Right lobe of liver (tissue), 6 donors: ENCODE data around the gene EPB41L3. TPM values are rescaled to one million over a fixed set of nuclear protein-coding genes. Genes with fewer than 3 reads are reported as not detected.

Experiments used
- ATAC-seq, 4 donors: fragments of 200-7000 bp; cut with Tn5 transposase; one replicate each; pipeline ENCODE4 v1.9.1; 2020; ENCODE audit warnings: mild to moderate bottlenecking in 4 of 4, moderate library complexity in 4 of 4
- DNase-seq, 3 donors: peaks; one replicate each; pipeline ENCODE4 v3.0.0-alpha.2; 2020
- H3K27ac ChIP-seq, 3 donors: fragments of 200-600 bp; one replicate each; pipeline ENCODE4 v1.8.0; 2022
- H3K27me3 ChIP-seq, 2 donors: fragments of 200-600 bp; one replicate each; pipeline ENCODE4 v1.8.0; 2022
- H3K36me3 ChIP-seq, 4 donors: fragments of 200-600 bp; sonication (generic) in 1 of 4; one replicate each; pipeline versions ENCODE4 v1.5.1 to v1.8.0; 2017 to 2022; ENCODE audit warnings: control low read depth in 1 of 4
- H3K4me1 ChIP-seq, 4 donors: fragments of 200-600 bp; sonication (generic) in 1 of 4; one replicate each; pipeline versions ENCODE4 v1.5.1 to v1.8.0; 2017 to 2022; ENCODE audit warnings: control low read depth in 1 of 4
- H3K4me3 ChIP-seq, 3 donors: fragments of 200-600 bp; one replicate each; pipeline ENCODE4 v1.8.0; 2022
- H3K9me3 ChIP-seq, 4 donors: fragments of 200-600 bp; sonication (generic) in 1 of 4; one replicate each; pipeline versions ENCODE4 v1.5.1 to v1.8.0; 2017 to 2022; ENCODE audit warnings: control low read depth in 1 of 4
- CTCF ChIP-seq, 4 donors: fragments of 200-600 bp in 3 of 4; fragments of 450-650 bp in 1 of 4; IDR thresholded peaks; one replicate each; pipeline versions ENCODE4 v1.5.1 to v1.8.0; 2016 to 2022; ENCODE audit warnings: antibody characterized with exemption in 4 of 4, mild to moderate bottlenecking in 2 of 4
- POLR2A ChIP-seq: fragments of 450-650 bp; IDR thresholded peaks from one replicate; pipeline ENCODE4 v1.6.1; 2017; ENCODE audit warnings: antibody characterized with exemption, mild to moderate bottlenecking
- WGBS: methylation state at CpG from one replicate; pipeline ENCODE4 v1.1.6; 2018; ENCODE audit warnings: low coverage, low lambda C conversion rate; ENCODE audit not compliant: insufficient coverage; ENCODE audit errors: missing lambda C conversion rate; 5-methylcytosine and 5-hydroxymethylcytosine counted together
- intact Hi-C, 2 donors: fragments of 100-400 bp; cut with DNase I; formaldehyde crosslinking; loops; one replicate each; pipeline versions ENCODE4 v1.11.2 to v1.14.1; 2022
- total RNA-seq, 6 experiments: library from RNA; depleted of rRNA in 2 of 6; stranded (reverse); fragments of >200 nt in 2 of 6; fragmentation: NEBNext Ultra II Directional in 3 of 6; extraction: Animal tissue kit (Norgen Biotek cat#: 25700) in 3 of 6; gene quantifications; one replicate each; pipeline versions ENCODE4 v1.1.0 to v1.2.4, GENCODE V29; 2016 to 2023
- donor health status: DM: no; HTN: yes; CAD: no.
- donor health status: DM: no; HTN: no; CAD: no.
- donor health status: DM: no; HTN: no; CAD: no.
- donor health status: DM: no; HTN: yes; CAD: no.
- donor health status: DM: no; HTN: yes; CAD: no.

Gene EPB41L3
- total RNA-seq, 6 experiments from 2014 or later = 3.3 to 20.3 (median 6.2) TPM

GRCh38 chr18:5546660-5547059 lies 2.9 kb upstream of the EPB41L3 start:
- Histone ChIP-seq H3K4me3 (no peak overlapping the region), H3K27ac (no peak overlapping the region), H3K36me3 (no peaks in the 10 kb centered on the region), H3K27me3 (no peaks in the 10 kb centered on the region), H3K4me1 (peaks cover 0 to 10% (median 0%) of the 10 kb centered on the region in 4 donors), H3K9me3 (no peaks in the 10 kb centered on the region)
- peak in 3 of 4 donors; percentile 11 to 27 (median 18) for TF ChIP-seq CTCF (IDR thresholded peaks at IDR 0.05)
- TF ChIP-seq POLR2A = no peak
- intact Hi-C loops = no loop called here
- DNase-seq = no peak
- peak in 3 of 4 donors; percentile 55 to 61 (median 58) for ATAC-seq
- WGBS = 13% methylated on average over 3 of the region's 3 CpGs

- peak overlapping the region in 1 of 3 donors; percentile 49 for H3K27ac ChIP-seq
- intact Hi-C loops = no loop called here
- no CpG with 5 or more reads among the region's 84 CpGs for WGBS
Observed at GRCh38 chr18:5543036-5543680, 639 bp downstream of the EPB41L3 start.

GRCh38 chr18:5542515-5543035 lies 1.2 kb downstream of the EPB41L3 start:
- Histone ChIP-seq H3K4me3 (peak overlapping the region; percentile 16 to 45 (median 21)), H3K4me1 (peaks cover 0 to 10% (median 0%) of the 10 kb centered on the region in 4 donors), H3K27me3 (no peaks in the 10 kb centered on the region), H3K27ac (peak overlapping the region in 1 of 3 donors; percentile 49), H3K36me3 (no peaks in the 10 kb centered on the region), H3K9me3 (no peaks in the 10 kb centered on the region)
- TF ChIP-seq POLR2A (no peak), CTCF (IDR thresholded peaks at IDR 0.05) (no peak)
- intact Hi-C loops = no loop called here
- ATAC-seq = peak in 3 of 4 donors; percentile 14 to 36 (median 30)
- DNase-seq = peak in 2 of 3 donors; percentile 30 to 53
- 9% methylated on average over 13 of the region's 23 CpGs for WGBS

More at GRCh38 chr18:5543036-5543680, 639 bp downstream of the EPB41L3 start:
- DNase-seq (no peak), ATAC-seq (peak in 3 of 4 donors; percentile 39 to 55 (median 50))
- H3K4me1 ChIP-seq = peaks cover 0 to 10% (median 0%) of the 10 kb centered on the region in 4 donors
- H3K36me3 ChIP-seq = no peaks in the 10 kb centered on the region
- peak overlapping the region; percentile 16 to 45 (median 31) for H3K4me3 ChIP-seq
- H3K27me3 ChIP-seq = no peaks in the 10 kb centered on the region
- TF ChIP-seq CTCF (IDR thresholded peaks at IDR 0.05) (no peak), POLR2A (no peak)
- H3K9me3 ChIP-seq = no peaks in the 10 kb centered on the region

- H3K27ac ChIP-seq = no peak overlapping the region
- ATAC-seq = no peak
- no peak overlapping the region for H3K4me3 ChIP-seq
- WGBS = 83% methylated on average over 3 of the region's 3 CpGs
- no peaks in the 10 kb centered on the region for H3K27me3 ChIP-seq
- intact Hi-C loops = no loop called here
- H3K9me3 ChIP-seq = no peaks in the 10 kb centered on the region
- no peak for DNase-seq
- H3K4me1 ChIP-seq = peaks cover 0 to 10% (median 0%) of the 10 kb centered on the region in 4 donors
- TF ChIP-seq CTCF (IDR thresholded peaks at IDR 0.05) (no peak), POLR2A (no peak)
- no peaks in the 10 kb centered on the region for H3K36me3 ChIP-seq
Observed at GRCh38 chr18:5541644-5542043, 2.2 kb downstream of the EPB41L3 start.
